HepG2 (cell line): ENCODE measurements around the gene CBX2. TPM values are rescaled to one million over a fixed set of nuclear protein-coding genes. Genes with fewer than 3 reads are reported as not detected.
A peak's percentile ranks its signal among the peaks of the same experiment; 100 is the strongest.

ENCODE experiments used
- CC2D1A ChIP-seq: sonication (generic); formaldehyde crosslinking; IDR thresholded peaks from 2 replicates; pipeline ENCODE4 v1.8.1; 2023; ENCODE audit warnings: mild to moderate bottlenecking, missing genetic modification reagents
- FOXM1 ChIP-seq: sonication (generic); formaldehyde crosslinking; IDR thresholded peaks from 2 replicates; pipeline ENCODE4 v1.5.0; 2020; ENCODE audit warnings: missing genetic modification reagents
- FOXO1 ChIP-seq: sonication (generic); formaldehyde crosslinking; IDR thresholded peaks from 2 replicates; pipeline ENCODE4 v1.4.0; 2020; ENCODE audit warnings: missing genetic modification reagents
- HNRNPH1 ChIP-seq: fragments of 200-400 bp; formaldehyde crosslinking; optimal IDR thresholded peaks from 2 replicates; pipeline ENCODE3; 2017; ENCODE audit warnings: mild to moderate bottlenecking, low read depth, low read length
- KLF13 ChIP-seq: sonication (generic); formaldehyde crosslinking; IDR thresholded peaks from 2 replicates; pipeline ENCODE4 v1.4.0; 2020; ENCODE audit warnings: mild to moderate bottlenecking, missing genetic modification reagents
- KMT2B ChIP-seq: IDR thresholded peaks from 2 replicates; pipeline ENCODE4 v1.6.1; 2016; ENCODE audit warnings: missing genetic modification reagents, missing compliant biosample characterization
- MED1 ChIP-seq: sonication (generic); formaldehyde crosslinking; IDR thresholded peaks from 2 replicates; pipeline ENCODE4 v1.4.0; 2020; ENCODE audit warnings: missing genetic modification reagents
- SMAD1 ChIP-seq: sonication (generic); formaldehyde crosslinking; IDR thresholded peaks from 2 replicates; pipeline ENCODE4 v1.4.0; 2020; ENCODE audit warnings: missing genetic modification reagents, low read depth, mild to moderate bottlenecking, borderline replicate concordance
- SMARCE1 ChIP-seq: fragments of 450-650 bp; IDR thresholded peaks from 2 replicates; pipeline ENCODE4 v1.6.1; 2017; ENCODE audit warnings: borderline replicate concordance
- SMYD3 ChIP-seq: sonication (generic); formaldehyde crosslinking; IDR thresholded peaks from 2 replicates; pipeline ENCODE4 v1.8.1; 2023; ENCODE audit warnings: mild to moderate bottlenecking, missing genetic modification reagents
- YEATS2 ChIP-seq: sonication (generic); formaldehyde crosslinking; IDR thresholded peaks from 2 replicates; pipeline ENCODE4 v1.4.0; 2020; ENCODE audit warnings: missing genetic modification reagents, borderline replicate concordance
- ZNF121 ChIP-seq: sonication (generic); formaldehyde crosslinking; IDR thresholded peaks from 2 replicates; pipeline ENCODE4 v1.5.0; 2020; ENCODE audit warnings: mild to moderate bottlenecking, missing genetic modification reagents
- ZNF160 ChIP-seq: sonication (generic); formaldehyde crosslinking; IDR thresholded peaks from 2 replicates; pipeline ENCODE4 v1.8.0; 2022; ENCODE audit warnings: mild to moderate bottlenecking, inconsistent platforms, missing genetic modification reagents
- ZNF337 ChIP-seq: sonication (generic); formaldehyde crosslinking; IDR thresholded peaks from 2 replicates; pipeline ENCODE4 v1.5.1; 2020; ENCODE audit warnings: missing genetic modification reagents, low read depth, mild to moderate bottlenecking, borderline replicate concordance
- ZNF33A ChIP-seq: sonication (generic); formaldehyde crosslinking; IDR thresholded peaks from 2 replicates; pipeline ENCODE4 v1.5.1; 2020; ENCODE audit warnings: missing genetic modification reagents, mild to moderate bottlenecking, moderate library complexity, borderline replicate concordance
- ZNF350 ChIP-seq: sonication (generic); formaldehyde crosslinking; IDR thresholded peaks from 2 replicates; pipeline ENCODE4 v1.4.0; 2020; ENCODE audit warnings: mild to moderate bottlenecking, low read depth, missing genetic modification reagents, borderline replicate concordance
- ZNF354B ChIP-seq: sonication (generic); formaldehyde crosslinking; IDR thresholded peaks from 2 replicates; pipeline ENCODE4 v1.8.0; 2022; ENCODE audit warnings: mild to moderate bottlenecking, missing genetic modification reagents
- ZNF598 ChIP-seq: sonication (generic); formaldehyde crosslinking; IDR thresholded peaks from 2 replicates; pipeline ENCODE4 v1.5.1; 2020; ENCODE audit warnings: mild to moderate bottlenecking, missing genetic modification reagents, borderline replicate concordance
- ZNF660 ChIP-seq: sonication (generic); formaldehyde crosslinking; IDR thresholded peaks from 2 replicates; pipeline ENCODE4 v1.5.1; 2020; ENCODE audit warnings: mild to moderate bottlenecking, low read depth, missing genetic modification reagents, borderline replicate concordance
- ZNF768 ChIP-seq: sonication (generic); formaldehyde crosslinking; IDR thresholded peaks from 2 replicates; pipeline ENCODE4 v1.4.0; 2020; ENCODE audit warnings: missing genetic modification reagents
- polyA plus RNA-seq, 8 experiments: library from polyadenylated mRNA; depleted of rRNA in 3 of 8; stranded (reverse) in 7 of 8; unstranded in 1 of 8; fragments of >200 nt; fragmentation: Illumina TruSeq in 4 of 8; extraction: Trizol in 4 of 8; gene quantifications; 2 replicates each; pipeline versions ENCODE4 v1.2.1 to v1.2.3, GENCODE V29; 2011 to 2016; ENCODE audit warnings: low read depth in 4 of 8, missing spikeins in 1 of 8, mixed read lengths in 1 of 8; ENCODE audit not compliant: insufficient read depth in 1 of 8
- total RNA-seq, 5 experiments: library from RNA; depleted of rRNA; stranded (reverse); fragments of >200 nt; fragmentation: Illumina TruSeq; extraction: Trizol; gene quantifications; 2 replicates each; pipeline ENCODE4 v1.2.3, GENCODE V29; 2016; ENCODE audit warnings: low read depth in 1 of 5
- TF ChIP-seq, protein P1 (sequence below): sonication (generic); formaldehyde crosslinking; IDR thresholded peaks from 2 replicates; pipeline ENCODE4 v1.5.0; 2020; ENCODE audit warnings: mild to moderate bottlenecking, missing genetic modification reagents, borderline replicate concordance
- TF ChIP-seq, protein P2 (sequence below): sonication (generic); formaldehyde crosslinking; IDR thresholded peaks from 2 replicates; pipeline ENCODE4 v1.5.0; 2020; ENCODE audit warnings: missing genetic modification reagents
- TF ChIP-seq, protein P3 (sequence below): sonication (generic); formaldehyde crosslinking; IDR thresholded peaks from 2 replicates; pipeline ENCODE4 v1.5.1; 2020; ENCODE audit warnings: missing genetic modification reagents, mild to moderate bottlenecking, borderline replicate concordance

CBX2 gene
- total and polyA plus RNA-seq, 2 of the 13 experiments (the other 11 are each of a cell fraction or from before 2014, with no cell fraction given) = 14.5 to 31.1 TPM

DNA sequence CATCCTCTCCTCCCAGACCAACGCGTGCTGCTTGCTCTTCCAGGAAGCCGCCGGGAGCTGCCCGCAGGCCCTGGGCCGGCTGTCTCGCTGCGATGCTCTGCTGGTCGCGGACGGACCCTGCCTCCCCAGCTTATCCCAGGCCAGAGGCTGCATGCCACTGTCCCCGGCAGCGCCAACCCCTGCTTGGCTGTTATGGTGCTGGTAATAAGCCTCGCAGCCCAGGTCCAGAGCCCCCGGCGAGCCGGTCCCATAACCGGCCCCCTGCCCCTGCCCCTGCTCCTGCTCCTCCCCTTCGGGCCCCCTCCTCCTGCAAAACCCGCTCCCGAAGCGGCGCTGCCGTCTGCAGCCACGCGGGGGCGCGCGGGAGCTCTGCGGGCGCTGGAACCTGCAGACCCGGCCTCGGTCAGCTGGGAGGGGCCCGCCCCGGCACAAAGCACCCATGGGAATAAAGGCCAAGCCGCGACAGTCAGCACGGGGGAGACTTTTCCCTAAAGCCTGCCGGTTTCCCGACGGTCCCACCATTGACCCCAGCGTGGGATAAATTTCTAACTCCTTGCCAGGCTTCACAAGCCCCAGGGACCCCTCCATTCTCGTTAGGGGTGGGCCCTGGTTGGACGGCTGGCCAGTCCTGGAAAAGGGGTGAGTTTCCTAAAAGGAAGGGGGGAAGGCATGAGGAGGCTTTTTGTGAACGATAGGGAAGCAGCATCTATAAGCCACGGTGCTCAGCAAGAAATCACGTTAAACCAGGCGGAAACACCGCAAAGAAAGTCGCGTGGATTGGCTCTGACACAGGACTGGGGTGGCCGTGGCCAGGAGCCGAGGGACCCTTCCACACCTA, 36.0 kb upstream of the CBX2 start (continued):
- TF ChIP-seq, protein P1, sequence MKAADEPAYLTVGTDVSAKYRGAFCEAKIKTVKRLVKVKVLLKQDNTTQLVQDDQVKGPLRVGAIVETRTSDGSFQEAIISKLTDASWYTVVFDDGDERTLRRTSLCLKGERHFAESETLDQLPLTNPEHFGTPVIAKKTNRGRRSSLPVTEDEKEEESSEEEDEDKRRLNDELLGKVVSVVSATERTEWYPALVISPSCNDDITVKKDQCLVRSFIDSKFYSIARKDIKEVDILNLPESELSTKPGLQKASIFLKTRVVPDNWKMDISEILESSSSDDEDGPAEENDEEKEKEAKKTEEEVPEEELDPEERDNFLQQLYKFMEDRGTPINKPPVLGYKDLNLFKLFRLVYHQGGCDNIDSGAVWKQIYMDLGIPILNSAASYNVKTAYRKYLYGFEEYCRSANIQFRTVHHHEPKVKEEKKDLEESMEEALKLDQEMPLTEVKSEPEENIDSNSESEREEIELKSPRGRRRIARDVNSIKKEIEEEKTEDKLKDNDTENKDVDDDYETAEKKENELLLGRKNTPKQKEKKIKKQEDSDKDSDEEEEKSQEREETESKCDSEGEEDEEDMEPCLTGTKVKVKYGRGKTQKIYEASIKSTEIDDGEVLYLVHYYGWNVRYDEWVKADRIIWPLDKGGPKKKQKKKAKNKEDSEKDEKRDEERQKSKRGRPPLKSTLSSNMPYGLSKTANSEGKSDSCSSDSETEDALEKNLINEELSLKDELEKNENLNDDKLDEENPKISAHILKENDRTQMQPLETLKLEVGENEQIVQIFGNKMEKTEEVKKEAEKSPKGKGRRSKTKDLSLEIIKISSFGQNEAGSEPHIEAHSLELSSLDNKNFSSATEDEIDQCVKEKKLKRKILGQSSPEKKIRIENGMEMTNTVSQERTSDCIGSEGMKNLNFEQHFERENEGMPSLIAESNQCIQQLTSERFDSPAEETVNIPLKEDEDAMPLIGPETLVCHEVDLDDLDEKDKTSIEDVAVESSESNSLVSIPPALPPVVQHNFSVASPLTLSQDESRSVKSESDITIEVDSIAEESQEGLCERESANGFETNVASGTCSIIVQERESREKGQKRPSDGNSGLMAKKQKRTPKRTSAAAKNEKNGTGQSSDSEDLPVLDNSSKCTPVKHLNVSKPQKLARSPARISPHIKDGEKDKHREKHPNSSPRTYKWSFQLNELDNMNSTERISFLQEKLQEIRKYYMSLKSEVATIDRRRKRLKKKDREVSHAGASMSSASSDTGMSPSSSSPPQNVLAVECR (CRISPR knock-in tag) = peak; percentile 41; the same call in 1 of the 2 replicates
- TF ChIP-seq ZNF121 (CRISPR knock-in tag) (no peak), ZNF768 (CRISPR knock-in tag) (peak; percentile 67; the same call in 1 of the 2 replicates), SMAD1 (CRISPR knock-in tag) (no peak), ZNF354B (no peak), ZNF337 (CRISPR knock-in tag) (peak; percentile 60; the same call in 1 of the 2 replicates), FOXM1 (CRISPR knock-in tag) (peak; percentile 55; the same call in 1 of the 2 replicates), ZNF33A (CRISPR knock-in tag) (no peak), KLF13 (CRISPR knock-in tag) (no peak), MED1 (CRISPR knock-in tag) (peak; percentile 83), SMYD3 (no peak), FOXO1 (CRISPR knock-in tag) (peak; percentile 21; the same call in 1 of the 2 replicates), HNRNPH1 (no peak), ZNF350 (CRISPR knock-in tag) (peak; percentile 71), ZNF160 (CRISPR knock-in tag) (no peak), ZNF598 (CRISPR knock-in tag) (peak; percentile 84), YEATS2 (no peak), CC2D1A (CRISPR knock-in tag) (no peak), SMARCE1 (no peak), KMT2B (CRISPR knock-in tag) (peak; percentile 36; the same call in 1 of the 2 replicates), ZNF660 (CRISPR knock-in tag) (no peak)
- TF ChIP-seq, protein P2, sequence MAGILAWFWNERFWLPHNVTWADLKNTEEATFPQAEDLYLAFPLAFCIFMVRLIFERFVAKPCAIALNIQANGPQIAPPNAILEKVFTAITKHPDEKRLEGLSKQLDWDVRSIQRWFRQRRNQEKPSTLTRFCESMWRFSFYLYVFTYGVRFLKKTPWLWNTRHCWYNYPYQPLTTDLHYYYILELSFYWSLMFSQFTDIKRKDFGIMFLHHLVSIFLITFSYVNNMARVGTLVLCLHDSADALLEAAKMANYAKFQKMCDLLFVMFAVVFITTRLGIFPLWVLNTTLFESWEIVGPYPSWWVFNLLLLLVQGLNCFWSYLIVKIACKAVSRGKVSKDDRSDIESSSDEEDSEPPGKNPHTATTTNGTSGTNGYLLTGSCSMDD = no peak
- TF ChIP-seq, protein P3, sequence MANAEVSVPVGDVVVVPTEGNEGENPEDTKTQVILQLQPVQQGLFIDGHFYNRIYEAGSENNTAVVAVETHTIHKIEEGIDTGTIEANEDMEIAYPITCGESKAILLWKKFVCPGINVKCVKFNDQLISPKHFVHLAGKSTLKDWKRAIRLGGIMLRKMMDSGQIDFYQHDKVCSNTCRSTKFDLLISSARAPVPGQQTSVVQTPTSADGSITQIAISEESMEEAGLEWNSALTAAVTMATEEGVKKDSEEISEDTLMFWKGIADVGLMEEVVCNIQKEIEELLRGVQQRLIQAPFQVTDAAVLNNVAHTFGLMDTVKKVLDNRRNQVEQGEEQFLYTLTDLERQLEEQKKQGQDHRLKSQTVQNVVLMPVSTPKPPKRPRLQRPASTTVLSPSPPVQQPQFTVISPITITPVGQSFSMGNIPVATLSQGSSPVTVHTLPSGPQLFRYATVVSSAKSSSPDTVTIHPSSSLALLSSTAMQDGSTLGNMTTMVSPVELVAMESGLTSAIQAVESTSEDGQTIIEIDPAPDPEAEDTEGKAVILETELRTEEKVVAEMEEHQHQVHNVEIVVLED (CRISPR knock-in tag) = peak; percentile 56
